ENCODE data around the gene SUGCT.

SUGCT gene

GRCh38 chr7:40297741-40298311 is 163.0 kb downstream of the SUGCT start:
- TF ChIP-seq CTCF (conservative IDR thresholded peaks at IDR 0.05; ENCODE audit: low read depth, low read length), result no peak
- no peak overlapping the region for H3K4me3 ChIP-seq (ENCODE audit: low read depth, low read length)
- peak; percentile 68 for DNase-seq (ENCODE audit: low read depth)

GRCh38 chr7:40298421-40298820 is 163.6 kb downstream of the SUGCT start:
- H3K4me3 ChIP-seq (ENCODE audit: low read depth, low read length), result no peak overlapping the region
- no peak for TF ChIP-seq CTCF (conservative IDR thresholded peaks at IDR 0.05; ENCODE audit: low read depth, low read length)
- peak; percentile 86 for DNase-seq (ENCODE audit: low read depth)

- TF ChIP-seq CTCF (conservative IDR thresholded peaks at IDR 0.05; ENCODE audit: low read depth, low read length), result no peak
- no peak overlapping the region for H3K4me3 ChIP-seq (ENCODE audit: low read depth, low read length)
- DNase-seq (ENCODE audit: low read depth), result peak; percentile 79
Measured at GRCh38 chr7:40299097-40299496, 164.3 kb downstream of the SUGCT start.

GRCh38 chr7:40300146-40300670 is 165.4 kb downstream of the SUGCT start:
- DNase-seq (ENCODE audit: low read depth), result no peak
- H3K4me3 ChIP-seq (ENCODE audit: low read depth, low read length), result no peak overlapping the region
- no peak for TF ChIP-seq CTCF (conservative IDR thresholded peaks at IDR 0.05; ENCODE audit: low read depth, low read length)

- no peak overlapping the region for H3K4me3 ChIP-seq (ENCODE audit: low read depth, low read length)
- peak; percentile 66 for DNase-seq (ENCODE audit: low read depth)
- no peak for TF ChIP-seq CTCF (conservative IDR thresholded peaks at IDR 0.05; ENCODE audit: low read depth, low read length)
Measured at GRCh38 chr7:40301486-40302068, 166.8 kb downstream of the SUGCT start.

- no peak for TF ChIP-seq CTCF (conservative IDR thresholded peaks at IDR 0.05; ENCODE audit: low read depth, low read length)
- H3K4me3 ChIP-seq (ENCODE audit: low read depth, low read length), result no peak overlapping the region
- no peak for DNase-seq (ENCODE audit: low read depth)
Measured at GRCh38 chr7:40303996-40304395, 169.2 kb downstream of the SUGCT start.

GRCh38 chr7:40305229-40305628 is 170.4 kb downstream of the SUGCT start:
- no peak for TF ChIP-seq CTCF (conservative IDR thresholded peaks at IDR 0.05; ENCODE audit: low read depth, low read length)
- DNase-seq (ENCODE audit: low read depth), result no peak
- H3K4me3 ChIP-seq (ENCODE audit: low read depth, low read length), result no peak overlapping the region

Data from choroid plexus epithelial cell (primary cell).